DMS114 treated with DMSO at 0.1 percent for 48 hours (cell line): ENCODE results near the gene LPP.

Experiments used
- DNase-seq: peaks from one replicate; lab custom pipeline; 2025; ENCODE audit not compliant: unreplicated experiment; lab: John Stamatoyannopoulos, UW

The LPP gene

DNA sequence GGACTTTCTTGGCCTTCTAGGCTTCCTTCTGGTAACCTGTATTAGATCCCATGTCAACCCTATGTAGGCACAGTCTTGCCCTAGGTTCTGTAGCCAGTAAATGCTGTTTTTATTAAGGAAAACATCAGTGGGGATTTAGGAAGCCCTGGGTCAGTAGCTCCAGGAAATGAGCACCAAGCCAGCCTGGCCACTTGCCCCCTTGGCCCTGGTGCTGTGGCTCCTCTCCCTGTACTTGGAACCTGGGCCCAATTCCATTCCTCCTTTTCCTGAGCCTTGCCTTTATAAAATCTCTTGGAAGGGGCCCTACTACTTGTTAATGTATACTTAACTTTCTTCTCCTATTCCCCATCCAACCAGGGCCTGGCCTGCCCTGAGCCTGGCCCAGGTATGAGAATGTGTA is 774.0 kb downstream of the LPP start:
- no peak for DNase-seq

DNA sequence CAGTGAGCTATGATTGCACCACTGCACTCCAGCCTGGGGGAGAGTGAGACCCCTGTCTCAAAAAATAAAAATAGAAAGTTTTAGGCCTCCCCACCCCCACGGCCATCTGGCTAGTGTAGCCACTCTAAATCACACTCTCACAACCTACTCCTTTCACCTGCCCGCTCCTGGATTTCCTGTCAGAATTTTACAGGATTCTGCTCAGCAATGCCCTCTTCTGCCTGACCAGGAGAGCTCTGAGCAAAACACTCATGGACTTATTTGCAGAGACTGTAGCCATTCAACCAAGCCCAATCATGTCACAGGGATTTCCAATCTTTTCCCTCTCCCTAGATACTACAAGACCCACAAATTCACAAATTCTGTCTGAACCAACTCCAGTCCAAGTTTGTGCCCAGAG is 775.2 kb downstream of the LPP start:
- no peak for DNase-seq

DNA sequence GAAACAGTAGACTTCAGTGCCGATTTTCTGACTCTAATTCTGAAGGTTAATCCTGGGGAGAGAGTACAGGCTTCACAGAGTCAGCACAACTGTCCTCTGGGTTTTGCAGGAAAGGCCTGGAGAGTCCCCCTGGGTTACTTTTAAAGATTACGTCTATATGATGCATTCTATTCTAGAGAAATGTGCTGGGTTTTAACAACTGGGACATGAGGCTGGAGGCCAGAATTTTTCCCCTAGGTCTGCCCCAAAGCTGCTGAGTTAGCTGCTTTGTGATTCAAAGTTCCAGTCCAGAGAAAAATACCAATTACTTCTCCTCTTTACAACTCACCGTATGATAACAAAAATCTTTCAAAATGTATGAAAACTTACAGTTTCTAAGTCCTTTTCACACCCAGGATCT is 777.1 kb downstream of the LPP start:
- DNase-seq: no peak

DNA sequence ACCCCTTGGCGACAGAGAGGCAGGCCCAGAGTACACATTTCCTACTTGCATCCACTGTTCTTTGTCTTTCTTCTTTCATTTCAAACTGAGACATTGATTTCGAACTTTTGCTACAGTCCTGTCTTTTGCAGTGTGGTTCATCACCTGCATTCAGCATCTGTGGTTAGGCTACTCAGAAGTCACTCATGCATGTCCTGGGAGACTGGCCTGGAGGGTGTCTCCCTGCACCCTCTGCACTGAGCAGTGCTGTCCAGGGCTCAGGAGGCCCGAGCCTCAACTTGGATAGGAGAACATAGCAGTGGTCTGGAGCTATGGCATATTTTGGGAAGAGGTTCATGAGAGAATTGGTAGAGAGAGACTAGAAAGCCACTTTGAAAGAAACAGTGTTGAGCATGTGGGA is 777.6 kb downstream of the LPP start:
- no peak for DNase-seq

DNA sequence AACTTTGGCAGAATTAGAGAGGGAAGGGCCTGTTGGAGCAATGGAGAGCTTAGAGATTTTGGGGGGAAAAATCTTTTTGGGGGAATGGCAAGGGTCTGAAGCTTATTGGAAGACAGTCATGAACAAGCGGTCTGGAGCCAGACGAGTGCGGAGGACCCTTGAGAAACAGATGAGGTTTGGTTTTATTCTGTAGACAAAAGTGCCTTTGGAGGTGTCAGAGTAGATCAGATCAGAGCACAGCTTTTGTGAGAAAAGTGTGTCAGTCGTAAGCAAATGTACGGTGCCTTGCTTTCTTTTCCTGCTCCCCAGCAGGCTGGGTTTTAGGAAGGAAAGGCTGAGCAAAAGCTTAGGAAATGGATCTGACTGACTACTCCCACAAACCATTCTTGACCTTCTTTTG is 781.0 kb downstream of the LPP start:
- DNase-seq: no peak

DNA sequence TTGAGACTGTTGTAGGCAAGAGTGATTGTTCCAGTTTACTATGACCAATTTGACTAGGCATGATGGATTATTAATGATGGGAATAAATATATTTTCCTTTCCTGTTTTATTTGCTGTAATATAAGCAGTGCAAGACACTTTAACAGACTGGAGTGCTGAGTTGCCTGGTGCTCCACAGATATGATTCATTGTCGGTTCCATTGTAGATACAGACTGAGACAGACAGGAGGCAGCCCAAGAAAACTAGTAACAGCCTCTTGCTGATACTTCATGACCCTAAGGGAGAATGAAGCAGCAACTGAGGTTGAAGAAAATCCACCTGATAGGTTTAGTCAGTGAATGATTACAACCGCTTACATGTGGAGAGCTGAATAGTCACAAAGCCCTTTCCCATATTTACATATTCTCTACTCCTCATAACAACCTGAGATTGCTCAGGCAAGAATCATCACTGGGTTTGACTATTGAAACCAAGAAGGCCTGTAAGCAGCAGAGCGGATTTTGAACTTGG is 782.7 kb downstream of the LPP start:
- no peak for DNase-seq

DNA sequence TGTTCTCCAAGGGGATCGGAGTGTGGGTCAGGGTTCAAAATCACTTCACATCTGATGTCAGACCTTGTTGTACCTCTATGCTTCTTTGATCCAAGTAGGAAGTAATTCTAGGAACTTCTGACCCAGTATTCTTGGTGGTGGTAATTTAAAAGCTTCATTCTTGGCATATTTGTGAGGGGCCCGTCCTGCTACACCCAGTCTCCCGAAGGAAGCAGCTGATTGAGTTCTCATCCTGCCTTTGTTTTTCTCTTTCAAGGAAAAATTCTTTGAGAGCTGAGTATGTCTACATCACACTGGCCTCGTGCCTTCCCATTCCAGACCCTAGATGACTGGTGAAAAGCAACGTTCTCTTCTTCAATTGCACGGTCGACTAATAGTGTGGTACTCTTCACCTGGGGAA is 783.4 kb downstream of the LPP start:
- DNase-seq: no peak

DNA sequence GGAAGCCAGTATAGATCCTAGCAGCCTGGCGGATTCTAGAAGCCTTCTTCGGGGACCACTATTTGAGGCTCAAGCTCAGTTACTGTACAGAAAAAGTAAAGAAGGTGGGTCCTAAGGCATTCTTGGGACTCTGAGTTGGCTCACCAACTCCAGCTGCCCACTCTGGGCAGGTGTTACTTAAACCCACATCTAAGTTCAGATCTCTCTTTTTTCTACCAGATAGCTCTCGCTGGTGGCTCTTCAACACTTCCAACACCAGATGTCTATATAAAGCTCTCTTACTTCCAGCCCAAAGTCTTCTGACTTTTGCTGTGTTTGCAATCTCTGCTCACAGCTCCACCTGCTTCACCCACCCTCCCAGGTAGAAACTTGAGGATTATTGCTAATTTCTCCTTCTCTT is 785.0 kb downstream of the LPP start:
- DNase-seq: no peak

DNA sequence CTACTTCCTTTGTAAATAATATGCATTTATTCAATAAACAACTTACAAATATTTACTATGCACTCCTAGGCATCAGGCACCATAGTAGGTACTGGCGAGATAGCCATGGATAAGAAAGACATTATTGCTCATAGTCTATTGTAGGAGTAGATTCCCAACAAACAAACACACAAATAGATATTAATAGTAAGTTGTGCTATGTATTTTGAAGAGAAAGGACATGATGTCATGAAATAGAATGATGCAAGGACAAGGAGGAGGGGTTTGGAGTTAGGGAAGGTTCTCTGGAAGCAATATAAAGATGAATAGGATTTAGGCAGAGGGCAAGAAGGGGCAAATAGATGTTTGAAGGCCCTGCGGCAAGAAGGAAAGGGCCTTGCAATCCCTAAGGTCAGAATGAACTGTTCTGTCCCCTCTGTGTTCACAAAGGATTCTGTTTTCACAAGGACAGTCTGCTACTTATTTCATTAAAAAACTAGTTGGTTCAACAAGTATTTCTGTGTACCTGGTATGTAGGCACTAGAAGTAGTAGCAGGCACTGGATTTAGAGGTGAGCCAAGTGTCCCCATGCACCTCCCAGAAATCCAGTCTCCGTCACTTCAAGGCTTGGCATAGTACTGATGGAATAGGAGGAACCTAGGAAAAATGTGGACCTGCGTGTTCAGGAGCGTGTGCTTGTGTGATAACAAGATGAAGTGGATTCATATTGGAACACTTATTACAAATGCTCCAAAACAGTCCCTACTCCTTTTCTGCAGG is 786.0 kb downstream of the LPP start:
- DNase-seq: no peak
